PFSK-1 (cell line): ENCODE data around the gene RPS3.

Experiments
- FOXP2 ChIP-seq: optimal IDR thresholded peaks from 2 replicates; pipeline ENCODE3; 2011; ENCODE audit warnings: borderline replicate concordance, control low read depth, inconsistent platforms; ENCODE audit not compliant: insufficient read depth; ENCODE audit errors: extremely low read length, extremely low read depth
- POLR2AphosphoS5 ChIP-seq: IDR thresholded peaks from 2 replicates; pipeline ENCODE4 v1.6.1; 2012; ENCODE audit warnings: low read depth, mild to moderate bottlenecking, control low read depth, low read length, moderate library complexity
- REST ChIP-seq, 2 experiments: IDR thresholded peaks; 2 replicates each; pipeline versions ENCODE4 v1.6.1 to v1.8.0; 2011 to 2012; ENCODE audit warnings: low read depth in 2 of 2, low read length in 2 of 2, control low read depth in 1 of 2, inconsistent platforms in 1 of 2, mild to moderate bottlenecking in 1 of 2, moderate library complexity in 1 of 2; ENCODE audit not compliant: insufficient read depth in 1 of 2
- TAF1 ChIP-seq: IDR thresholded peaks from 2 replicates; pipeline ENCODE4 v1.6.1; 2012; ENCODE audit warnings: low read length, control low read depth, borderline replicate concordance; ENCODE audit not compliant: insufficient read depth

DNA sequence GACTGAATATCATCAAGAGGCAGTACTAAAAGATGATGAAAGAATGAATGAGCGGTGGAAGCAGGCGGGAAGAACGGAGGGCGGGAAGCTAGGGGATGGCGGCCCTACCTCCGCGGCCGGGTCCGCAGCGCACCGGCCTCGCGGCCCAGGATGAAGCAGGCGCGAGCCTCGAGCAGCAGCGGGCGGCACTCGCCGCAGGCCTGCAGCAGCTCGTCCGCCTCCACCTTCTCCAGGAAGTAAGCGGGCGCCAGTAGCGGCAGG lies 30.3 kb downstream of the RPS3 start:
- no peak for TF ChIP-seq TAF1
- no peak for TF ChIP-seq REST (IDR thresholded peaks at IDR 0.05; ENCODE audit: insufficient read depth in 1 of 2, low read depth in 2 of 2, low read length in 2 of 2)
- TF ChIP-seq POLR2AphosphoS5 = no peak
- TF ChIP-seq FOXP2 = no peak
